HG02943 (cell line): ENCODE measurements around the gene MMP24OS.
"Not testable (repeated sequence)": the region's sequence is repeated elsewhere in the genome, so short reads cannot be mapped to it uniquely, and the experiment has no call there.

Source experiments
- ATAC-seq: cut with Tn5 transposase; IDR thresholded peaks from one replicate; pipeline ENCODE4 v1.9.1; 2021; ENCODE audit warnings: mild to moderate bottlenecking, low read depth, moderate library complexity; ENCODE audit not compliant: unreplicated experiment

The MMP24OS gene

DNA sequence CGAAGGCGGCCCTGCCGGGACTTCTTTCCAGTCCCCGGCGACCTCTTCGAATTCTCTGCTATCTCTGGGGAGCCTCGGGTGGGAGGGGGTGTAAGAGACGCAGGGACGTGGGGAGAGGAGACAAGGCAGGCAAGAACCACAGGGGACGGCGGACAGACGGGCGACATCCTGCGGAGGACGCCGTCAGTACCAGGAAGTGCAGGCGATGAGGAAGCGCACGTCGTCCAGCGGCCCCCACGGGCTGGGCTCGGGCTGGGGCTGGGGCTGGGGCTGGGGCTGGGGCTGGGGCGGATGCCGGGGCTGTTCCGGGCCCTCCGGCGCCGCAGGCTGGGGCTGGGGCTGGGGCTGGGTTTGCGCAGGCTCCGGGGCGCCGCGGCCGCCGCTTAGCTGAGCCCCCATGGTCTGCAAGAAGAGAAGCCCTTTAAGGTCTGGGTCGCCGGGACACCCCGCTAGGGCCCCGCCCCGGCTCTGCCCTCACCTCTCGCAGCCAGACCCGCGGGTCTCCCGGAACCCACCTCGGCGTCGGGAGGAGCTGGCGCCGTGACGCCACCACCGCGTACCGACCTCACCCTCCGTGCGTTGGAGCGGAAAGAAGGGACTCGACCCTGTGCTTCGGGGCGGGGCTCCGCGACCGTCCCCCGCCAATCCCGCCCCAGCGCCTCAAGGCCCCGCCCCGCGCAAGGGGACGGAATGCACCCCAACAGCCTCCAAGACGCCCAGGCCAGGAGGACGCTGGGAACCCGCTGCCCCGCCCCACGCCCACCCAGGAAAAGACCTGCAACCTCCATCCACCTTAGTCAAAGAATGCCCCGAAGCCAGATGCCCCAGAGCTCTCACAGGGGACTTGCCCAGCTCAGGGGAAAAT is at the start of gene MMP24OS:
MMP24OS (minus strand) TSS at position 592 of the 865 bp plus-strand sequence; CDS start at position 399, 193 bp downstream.
- ATAC-seq, result peak; percentile 83

DNA sequence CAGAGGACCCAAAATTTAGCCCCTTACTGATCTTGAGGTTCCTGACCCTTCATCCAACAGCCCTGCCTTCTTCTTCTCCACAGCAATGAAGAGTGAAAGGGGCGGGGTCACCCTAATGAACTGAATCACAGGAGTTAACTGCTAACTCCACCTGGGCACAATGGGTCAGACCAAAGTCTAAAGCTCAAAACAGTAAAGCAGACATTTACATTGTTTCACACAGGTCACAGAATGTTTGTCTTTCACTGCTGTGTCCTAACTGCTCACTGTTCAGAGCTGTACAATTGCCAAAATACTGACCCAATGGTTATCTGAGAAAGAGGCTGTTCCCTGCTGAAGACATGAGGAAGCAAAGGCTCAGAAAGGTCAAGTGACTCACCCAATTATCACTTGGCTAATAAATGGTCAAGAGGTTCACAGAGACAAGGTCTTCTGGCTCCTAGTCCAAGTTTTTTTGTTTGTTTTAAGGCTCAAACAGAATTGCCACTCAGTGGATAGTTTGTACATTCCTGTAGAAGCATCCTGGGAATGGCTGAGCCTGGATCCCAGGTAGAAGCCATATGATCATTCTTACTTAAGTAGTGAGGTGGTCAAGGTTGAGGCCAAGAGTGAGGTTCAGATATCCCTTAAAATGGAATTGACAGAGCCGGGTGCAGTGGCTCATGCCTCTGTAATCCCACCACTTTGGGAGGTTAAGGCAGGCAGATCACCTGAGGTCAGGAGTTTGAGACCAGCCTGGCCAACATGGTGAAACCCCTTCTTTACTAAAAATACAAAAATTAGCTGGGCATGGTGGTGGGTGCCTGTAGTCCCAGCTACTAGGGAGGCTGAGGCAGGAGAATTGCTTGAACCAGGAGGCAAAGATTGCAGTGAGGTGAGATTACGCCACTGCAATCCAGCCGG is 49.4 kb upstream of the MMP24OS start:
- ATAC-seq, result no peak

DNA sequence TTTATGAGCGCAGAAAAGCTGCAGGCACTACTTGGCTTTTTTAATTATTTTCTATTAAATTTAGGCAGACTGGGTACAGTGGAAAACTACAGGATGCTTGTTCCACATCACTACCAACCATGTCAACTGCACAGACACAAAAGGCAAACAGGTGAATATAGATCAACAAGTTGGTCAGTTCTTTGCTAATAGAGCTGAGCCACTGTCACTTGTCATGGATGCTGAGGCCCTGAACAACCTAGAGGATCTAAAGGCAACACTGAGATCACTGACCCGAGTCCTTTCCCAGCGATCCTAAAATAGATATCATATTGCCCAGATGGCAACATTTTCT is 48.8 kb upstream of the MMP24OS start:
- ATAC-seq, result no peak

DNA sequence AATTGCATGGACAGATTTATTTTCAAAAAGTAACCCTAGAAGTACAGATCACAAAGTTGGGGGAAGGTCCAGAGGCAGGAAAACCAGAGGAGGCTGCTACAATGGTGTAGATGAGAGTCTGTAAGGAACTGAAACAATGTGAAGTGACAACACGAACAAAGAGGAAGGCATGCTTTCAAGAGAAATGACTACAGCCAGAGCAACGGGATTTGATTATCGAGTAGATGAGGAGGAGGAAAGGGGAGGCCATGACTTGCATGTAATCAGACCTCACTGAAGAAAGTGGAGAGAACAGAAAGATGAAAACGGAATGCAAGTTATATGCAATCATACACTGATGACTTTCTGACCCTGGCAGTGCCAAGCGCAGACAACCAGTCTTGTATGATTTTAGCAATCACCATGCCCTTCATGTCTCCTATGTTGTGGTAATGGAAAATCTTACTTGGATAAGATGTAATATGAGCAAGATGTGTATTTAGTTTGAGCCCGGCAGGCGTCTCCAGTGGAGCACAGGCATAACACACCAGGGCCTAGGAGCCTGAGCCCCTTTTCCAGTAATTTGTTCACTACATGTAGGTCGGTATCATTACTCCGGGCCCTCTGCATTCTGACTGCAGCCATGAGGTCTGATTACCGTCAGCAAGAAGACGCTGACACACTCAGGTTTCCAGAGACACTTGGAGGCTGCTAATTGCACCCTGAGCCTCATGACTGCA is 48.3 kb upstream of the MMP24OS start:
- no peak for ATAC-seq

DNA sequence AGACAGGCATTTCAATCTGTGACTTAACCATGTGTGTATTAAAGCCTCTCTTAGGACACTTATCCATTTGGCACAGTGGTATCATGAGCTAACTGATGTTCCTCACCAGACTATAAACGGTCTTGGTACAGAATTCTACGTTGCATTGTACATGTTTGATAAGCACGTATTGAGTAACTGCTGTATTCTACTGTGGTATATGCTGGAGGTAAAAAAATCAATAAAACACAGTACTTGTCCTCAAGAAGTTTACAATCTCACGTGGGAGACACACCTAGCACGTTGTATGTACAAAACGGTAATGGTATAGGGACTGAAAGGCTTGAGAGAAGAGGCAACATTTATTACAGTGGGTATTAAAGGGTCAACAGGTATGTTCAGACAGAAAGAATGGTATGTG is 47.5 kb upstream of the MMP24OS start:
- no peak for ATAC-seq

DNA sequence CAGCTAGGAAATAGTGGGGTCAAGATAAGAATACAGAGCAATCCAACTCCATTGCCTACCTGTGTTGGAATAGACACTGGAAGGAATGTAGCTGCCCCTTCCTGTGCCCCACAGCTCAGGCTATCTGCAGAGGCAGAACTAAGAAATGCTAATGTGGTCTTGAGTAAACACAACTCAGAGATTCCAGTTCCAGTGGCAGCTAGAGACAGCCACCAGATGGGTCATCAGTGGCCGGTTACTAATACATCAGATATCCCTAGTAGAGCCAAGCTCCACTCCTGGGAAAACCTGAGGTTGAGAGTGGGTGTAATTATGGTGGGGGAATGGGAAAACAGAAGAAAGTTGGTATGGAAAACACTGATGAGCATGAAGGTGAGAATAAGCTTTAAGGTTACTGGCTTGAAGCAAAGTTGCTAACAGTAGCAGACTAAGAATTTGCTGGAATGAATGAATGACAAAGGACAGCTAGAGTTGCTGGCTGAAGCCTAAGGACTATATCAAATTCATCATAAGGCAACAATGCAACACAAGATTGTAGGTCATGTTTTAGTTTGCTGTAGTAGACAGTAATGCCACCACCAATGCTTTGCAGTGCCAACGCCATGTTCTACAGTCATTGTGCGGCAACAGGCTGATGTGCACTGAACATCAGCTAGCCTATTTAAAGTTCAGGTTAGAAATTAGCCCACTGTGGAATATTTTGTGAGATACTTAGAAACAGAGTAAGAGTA is 42.6 kb upstream of the MMP24OS start:
- no peak for ATAC-seq

DNA sequence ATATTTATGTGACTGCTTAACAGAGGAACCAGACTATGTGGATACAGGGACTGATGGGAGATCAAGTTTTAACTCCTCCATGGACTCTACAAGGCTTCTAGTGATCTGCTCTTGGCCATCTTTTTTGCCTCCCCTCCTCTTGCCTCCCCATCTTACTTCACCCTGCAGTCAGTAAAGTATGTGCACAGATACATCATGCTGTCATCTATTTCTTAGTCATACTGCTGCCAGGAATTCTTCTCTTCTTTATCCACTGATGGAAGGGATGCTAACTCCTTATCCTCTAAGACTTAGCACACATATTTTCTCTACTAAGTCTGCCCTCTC is 41.9 kb upstream of the MMP24OS start:
- no peak for ATAC-seq

DNA sequence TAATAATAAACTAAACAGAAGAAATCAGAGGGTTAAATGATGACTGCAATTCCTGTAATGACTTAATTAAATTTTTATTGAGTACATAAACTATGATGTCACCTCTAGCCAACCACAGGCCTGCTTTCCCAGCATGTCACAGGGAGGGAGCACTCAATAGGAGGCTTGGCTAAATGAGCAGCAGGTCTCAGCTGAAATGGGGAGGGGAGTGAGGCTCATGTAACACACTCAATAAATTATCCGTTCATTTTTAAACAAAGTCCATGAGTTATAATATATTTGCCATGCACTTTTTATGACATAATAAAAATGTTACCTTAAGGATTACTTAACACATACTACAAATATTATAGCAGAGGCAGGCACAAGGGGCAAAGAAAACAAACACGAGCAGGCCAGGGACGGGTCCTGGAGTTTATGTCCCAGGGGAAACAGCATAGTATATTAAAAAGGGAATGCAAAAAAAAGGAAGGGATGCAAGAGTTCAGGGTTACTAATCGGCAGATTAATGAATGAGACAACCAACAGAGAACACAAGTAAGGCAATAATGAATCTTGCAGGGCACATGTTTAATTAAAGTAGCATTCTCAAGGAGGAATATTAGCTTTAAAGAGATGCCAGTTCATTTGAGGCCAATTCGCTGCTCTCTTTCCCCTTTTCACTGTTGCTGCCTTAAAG is 41.4 kb upstream of the MMP24OS start:
- ATAC-seq, result no peak

DNA sequence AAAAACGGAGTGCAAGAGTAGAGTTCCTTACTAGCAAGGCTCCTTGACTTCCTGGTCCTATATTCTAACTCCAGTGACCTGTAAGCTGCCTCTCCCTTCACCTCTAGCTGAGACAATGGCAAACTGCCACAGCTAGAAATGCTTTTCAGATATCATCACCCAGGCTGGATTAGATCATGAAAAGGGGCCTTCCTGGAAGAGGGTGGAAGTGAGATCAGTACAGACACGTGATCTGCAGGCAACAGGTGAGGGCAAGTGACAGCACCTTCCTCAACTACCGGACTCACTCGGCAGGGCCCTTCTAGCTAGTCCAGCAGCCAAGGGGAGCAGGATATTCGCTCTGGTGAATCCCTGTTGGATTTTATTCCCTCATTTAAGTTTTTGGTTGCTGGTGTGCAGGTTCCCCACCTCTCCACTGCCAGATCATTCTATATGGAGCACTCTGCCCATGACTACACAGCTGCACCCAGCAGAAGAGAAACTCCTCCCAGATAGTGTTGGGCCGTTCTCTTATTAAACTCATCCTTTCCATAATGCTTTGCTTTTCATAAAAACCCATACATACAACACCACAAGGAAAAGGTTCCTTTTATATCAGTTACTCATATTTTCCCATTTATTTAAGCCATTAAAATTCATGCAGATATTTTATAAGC is 40.7 kb upstream of the MMP24OS start:
- ATAC-seq, result no peak

DNA sequence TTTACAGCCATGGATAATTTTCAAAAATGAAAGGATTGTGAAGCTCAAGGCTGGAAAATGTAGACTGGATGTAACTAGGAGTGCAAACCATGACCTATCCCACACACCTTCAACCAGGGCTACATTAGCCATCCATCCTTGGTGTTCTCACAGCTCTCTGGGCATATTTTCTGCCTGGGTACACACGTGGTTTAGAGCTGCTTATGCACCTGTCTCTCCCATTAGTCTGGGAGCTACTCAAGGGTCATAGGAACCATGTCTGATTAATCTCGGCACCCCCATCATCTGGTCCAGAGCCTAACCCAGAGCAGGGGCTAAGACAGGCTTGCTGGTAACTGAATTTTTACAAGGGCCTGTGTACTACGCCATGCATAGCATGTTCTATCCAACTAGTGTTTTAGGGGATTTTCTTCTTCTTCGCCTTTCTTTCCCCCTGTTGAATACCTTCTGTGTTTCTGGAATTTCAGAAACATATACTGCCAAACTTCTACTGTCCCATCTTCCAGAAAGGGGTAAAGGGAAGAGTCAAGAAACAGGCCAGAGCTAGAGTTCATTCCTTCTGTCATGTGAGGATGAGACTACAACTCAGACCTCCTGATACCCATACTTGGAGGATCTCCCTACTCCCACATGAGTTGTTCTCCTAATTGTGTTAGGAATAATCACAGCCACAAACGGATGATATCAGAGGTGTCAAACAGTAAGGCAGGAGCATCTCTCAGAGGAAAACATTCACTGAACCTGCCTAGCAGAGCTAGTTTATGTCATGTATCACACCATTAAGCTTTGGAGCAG is 39.7 kb upstream of the MMP24OS start:
- ATAC-seq, result no peak

DNA sequence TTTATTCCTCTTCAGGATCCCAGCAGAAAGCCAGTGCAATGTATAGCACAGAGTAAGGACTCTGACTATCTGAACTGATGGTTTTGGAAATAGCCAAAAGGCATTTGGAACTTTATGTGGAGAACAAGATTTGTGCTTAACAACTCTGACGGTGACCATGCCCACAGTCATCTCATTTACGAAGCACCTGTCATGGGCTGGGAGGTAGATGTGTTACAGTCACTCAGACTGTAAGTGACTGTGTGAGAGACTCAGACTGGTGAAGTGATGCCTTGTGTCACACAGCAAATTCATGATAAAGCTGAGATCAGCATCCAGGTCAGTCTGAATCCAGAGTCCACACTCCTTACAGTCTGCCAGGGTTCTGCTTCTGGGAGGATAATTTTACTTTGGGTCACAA is 38.2 kb upstream of the MMP24OS start:
- ATAC-seq, result no peak

DNA sequence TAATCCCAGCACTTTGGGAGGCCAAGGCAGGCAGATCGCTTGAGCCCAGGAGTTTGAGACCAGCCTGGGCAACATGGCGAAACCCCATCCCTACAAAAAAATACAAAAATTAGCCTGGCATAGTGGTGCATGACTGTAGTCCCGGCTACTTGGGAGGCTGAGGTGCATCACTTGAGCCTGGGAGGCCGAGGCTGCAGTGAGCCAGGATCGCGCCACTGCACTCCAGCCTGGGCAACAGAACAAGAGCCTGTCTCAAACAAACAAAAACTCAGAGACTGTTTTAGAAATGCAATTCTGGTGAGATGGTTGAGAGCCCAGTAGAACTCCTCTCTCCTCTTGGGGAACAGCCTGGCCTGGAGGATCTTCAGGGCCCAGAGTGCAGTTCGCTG is 37.7 kb upstream of the MMP24OS start:
- ATAC-seq, result not testable (repeated sequence)

DNA sequence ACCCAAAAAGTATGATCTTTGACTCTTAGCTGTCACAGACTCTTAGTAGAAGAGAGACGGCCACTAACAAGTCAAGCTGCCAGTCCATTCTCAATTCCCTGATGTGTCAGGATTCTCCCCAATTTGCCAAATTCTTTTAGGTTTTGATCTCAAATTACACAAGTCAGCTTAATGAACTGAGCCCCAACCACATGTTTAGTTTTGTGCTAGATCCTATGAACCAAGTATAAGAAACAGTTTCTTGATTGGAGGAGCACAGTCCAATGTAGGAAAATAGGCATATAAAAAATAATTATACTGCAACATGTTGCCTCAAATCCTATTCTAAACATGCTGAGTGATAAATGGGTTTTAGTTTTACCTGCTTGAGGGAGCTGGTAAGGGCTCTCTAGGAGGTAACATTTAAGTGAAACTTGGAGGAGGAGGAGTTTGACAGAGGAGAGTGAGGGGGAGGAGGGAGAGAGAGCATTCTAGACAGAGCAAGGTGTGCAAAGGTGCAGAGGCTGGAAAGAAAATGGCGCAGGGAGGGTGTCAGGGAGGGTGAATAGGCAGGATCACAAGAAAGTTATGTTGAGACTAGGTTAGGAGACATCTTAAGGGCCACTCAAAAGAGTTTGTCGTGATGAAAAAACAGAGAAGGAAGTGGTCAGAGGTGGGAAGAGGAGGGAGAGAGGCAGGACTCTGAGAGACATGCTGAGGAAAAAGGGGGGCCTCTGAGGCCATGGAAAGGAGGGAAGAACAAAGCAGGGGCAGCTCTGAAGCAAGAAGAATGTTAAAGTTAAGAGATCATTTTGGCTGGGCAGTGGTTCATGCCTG is 37.1 kb upstream of the MMP24OS start:
- ATAC-seq, result no peak

DNA sequence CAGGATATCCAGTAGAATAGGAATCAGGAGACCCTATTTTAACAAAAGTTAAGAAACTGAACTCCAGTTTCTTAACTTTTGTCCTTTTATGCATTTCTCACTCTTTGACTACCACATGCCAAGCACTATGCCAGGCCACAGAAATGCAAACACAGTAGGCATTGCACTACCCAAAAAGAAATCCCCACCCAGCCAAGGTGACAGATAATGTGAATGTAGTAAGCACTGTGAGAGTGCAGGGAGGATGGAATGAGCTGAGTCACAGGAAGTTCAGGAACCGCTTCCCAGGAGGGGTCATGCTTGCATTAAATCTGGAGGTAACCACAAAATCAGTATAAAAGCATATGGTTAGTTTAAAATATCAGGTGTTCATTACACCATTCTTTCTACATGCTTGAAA is 34.4 kb upstream of the MMP24OS start:
- ATAC-seq, result no peak

DNA sequence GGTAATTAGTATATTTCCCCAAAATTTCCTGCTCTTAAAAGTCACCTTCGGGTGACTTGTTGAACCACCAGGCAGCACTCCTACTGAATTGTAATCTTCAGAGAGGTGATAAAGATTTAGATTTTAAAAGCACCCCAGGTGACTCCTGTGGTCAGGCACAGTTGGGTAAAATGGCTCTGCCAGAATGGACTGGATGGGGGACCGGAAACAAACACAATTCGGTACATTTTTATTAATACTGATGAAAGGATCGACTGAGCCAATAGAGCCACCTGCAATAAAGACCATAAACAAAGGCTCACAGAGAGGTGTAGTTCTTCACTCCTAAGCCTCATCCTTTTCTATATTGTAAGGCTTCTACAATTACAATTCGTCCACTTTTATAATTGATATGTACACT is 33.9 kb upstream of the MMP24OS start:
- no peak for ATAC-seq

DNA sequence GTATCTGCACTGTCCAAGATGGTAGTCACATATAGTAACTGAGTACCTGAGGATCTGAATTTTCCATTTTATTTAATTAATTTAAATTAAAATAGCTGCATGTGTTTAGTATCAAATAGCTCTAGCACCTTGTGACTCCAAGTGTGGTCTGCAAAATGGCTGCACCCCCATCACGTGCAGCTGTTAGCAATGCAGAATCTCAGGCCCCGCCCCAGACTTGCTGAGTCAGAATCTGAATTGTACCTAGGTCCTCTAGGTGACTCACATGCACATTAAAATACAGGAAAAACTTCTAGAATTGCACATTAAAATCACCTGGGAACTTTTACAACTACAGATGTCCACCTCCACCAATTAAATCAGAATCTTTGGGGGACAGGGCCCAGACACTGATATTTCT is 33.5 kb upstream of the MMP24OS start:
- no peak for ATAC-seq

DNA sequence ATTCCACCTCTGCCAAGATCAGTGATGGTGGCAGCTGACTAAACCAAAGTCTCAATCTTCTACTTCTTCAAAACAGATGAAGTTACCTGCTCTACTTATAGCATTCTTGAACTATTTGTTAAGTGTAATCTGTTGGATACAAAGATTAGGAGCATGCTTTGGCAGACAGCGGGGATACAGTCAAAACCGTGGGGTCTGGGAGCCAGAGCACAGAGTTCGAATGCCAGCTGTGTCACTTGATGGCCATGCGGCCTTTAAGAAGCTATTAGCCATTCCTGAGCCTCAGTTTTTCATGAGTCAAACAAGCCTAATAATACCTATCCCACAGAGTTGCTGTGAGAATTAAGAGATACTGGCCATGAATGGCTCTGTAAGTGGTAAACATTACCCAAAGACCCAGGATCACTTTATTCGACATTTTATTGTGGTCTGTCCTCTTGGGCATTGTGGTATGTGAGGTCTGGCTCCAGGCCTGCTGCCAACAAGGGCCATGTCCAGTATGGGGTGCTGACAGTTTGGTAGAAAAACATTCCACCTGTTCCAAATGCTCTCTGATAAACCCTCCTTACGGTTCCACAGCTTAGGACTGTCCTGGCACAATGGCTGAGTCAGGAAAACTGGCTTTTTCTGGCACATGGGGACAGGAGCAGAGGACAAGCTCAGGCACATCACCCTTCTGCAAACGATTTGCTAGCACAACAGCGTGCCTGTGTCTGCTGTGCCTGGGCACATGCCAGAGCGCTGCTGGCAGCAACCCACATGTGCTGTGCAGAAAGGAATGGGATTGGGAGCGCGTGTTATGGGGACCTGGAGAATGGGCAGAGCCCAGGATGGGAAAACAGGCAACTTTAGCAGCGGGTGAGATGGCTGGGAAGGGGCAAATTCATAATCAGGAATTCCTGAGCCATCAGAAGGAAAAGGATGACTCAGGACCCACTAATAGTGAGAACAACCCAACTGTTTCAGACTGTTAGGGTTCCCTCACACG is 30.0 kb upstream of the MMP24OS start:
- ATAC-seq, result no peak
